ENCODE measurements around the gene KPTN.
A peak's percentile ranks its signal among the peaks of the same experiment; 100 is the strongest.

The KPTN gene

DNA sequence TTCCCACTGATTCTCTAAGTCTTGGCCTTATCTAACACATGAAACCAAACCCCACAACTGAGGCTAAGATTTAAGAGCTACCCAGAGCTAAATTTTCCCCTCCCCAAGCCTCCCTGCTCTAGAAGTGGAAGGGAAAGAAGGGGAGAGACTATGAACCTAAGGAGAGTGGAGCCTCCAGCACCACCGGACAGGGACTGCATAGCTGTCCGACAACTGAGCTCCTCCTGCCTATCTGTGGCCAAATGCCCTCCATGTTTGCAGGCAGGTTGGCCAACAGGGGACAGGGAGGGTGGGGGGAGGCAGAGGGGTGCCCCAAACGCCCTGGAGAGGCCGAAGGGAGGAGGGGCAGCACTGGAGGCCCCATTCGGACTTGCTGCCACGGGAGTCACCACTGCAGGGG is 36.8 kb upstream of the KPTN start:
- H3K36me3 ChIP-seq (ENCODE audit: insufficient read depth, low read length), result no peaks in the 10 kb centered on the region
- no peak overlapping the region for H3K9ac ChIP-seq (ENCODE audit: low read depth, low read length, poor library complexity, severe bottlenecking)
- H3K4me3 ChIP-seq (ENCODE audit: low read length, poor library complexity, severe bottlenecking), result no peak overlapping the region
- no peak overlapping the region for H3K4me2 ChIP-seq (ENCODE audit: low read depth, low read length, poor library complexity, severe bottlenecking)
- no peaks in the 10 kb centered on the region for H3K9me3 ChIP-seq (ENCODE audit: insufficient read depth, low read depth, low read length)
- H4K20me1 ChIP-seq (ENCODE audit: insufficient read depth, low read length, poor library complexity, severe bottlenecking), result no peaks in the 10 kb centered on the region
- no peaks in the 10 kb centered on the region for H3F3A ChIP-seq (ENCODE audit: low read depth)
- peaks cover 52% of the 10 kb centered on the region for H3K4me1 ChIP-seq (ENCODE audit: insufficient read depth, low read length, poor library complexity, severe bottlenecking)
- no peak overlapping the region for H2AFZ ChIP-seq (ENCODE audit: low read length)
- no peaks in the 10 kb centered on the region for H3K27me3 ChIP-seq (ENCODE audit: insufficient read depth, low read length, poor library complexity, severe bottlenecking)
- TF ChIP-seq, protein P1, sequence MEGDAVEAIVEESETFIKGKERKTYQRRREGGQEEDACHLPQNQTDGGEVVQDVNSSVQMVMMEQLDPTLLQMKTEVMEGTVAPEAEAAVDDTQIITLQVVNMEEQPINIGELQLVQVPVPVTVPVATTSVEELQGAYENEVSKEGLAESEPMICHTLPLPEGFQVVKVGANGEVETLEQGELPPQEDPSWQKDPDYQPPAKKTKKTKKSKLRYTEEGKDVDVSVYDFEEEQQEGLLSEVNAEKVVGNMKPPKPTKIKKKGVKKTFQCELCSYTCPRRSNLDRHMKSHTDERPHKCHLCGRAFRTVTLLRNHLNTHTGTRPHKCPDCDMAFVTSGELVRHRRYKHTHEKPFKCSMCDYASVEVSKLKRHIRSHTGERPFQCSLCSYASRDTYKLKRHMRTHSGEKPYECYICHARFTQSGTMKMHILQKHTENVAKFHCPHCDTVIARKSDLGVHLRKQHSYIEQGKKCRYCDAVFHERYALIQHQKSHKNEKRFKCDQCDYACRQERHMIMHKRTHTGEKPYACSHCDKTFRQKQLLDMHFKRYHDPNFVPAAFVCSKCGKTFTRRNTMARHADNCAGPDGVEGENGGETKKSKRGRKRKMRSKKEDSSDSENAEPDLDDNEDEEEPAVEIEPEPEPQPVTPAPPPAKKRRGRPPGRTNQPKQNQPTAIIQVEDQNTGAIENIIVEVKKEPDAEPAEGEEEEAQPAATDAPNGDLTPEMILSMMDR (conservative IDR thresholded peaks at IDR 0.05; ENCODE audit: low read length), result no peak
- no peak for TF ChIP-seq EZH2phosphoT487 (IDR thresholded peaks at IDR 0.05; ENCODE audit: borderline replicate concordance)
- H3K79me2 ChIP-seq (ENCODE audit: insufficient read depth, low read length), result no peaks in the 10 kb centered on the region
- H3K9me2 ChIP-seq (replicated peaks; ENCODE audit: low read depth, low read length), result no peaks in the 10 kb centered on the region

DNA sequence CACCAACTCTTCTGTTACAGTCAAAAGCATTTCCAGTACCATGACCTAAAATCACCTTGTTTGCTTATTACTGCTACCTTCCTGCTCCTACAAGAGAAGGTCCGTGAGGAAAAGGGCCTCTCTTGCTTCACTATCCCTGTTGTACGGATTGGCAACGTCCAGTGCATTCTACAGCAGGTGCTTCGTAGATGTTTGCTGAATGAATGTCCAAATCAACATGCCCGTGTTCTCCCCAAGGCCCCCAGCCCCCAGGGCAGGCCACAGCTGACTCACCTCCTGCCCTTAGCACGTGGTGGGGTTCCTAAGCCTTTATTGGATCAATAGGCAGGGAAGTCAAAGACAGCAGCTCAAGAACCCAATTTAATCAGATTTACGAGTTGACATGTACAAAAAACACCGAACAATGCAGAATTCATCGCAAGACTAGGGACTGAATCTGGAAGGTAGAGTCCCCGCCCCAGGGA is 36.4 kb upstream of the KPTN start:
- TF ChIP-seq, protein P1 (conservative IDR thresholded peaks at IDR 0.05; ENCODE audit: low read length), result no peak
- no peak for TF ChIP-seq EZH2phosphoT487 (IDR thresholded peaks at IDR 0.05; ENCODE audit: borderline replicate concordance)
- no peaks in the 10 kb centered on the region for H3K9me3 ChIP-seq (ENCODE audit: insufficient read depth, low read depth, low read length)
- H3K9ac ChIP-seq (ENCODE audit: low read depth, low read length, poor library complexity, severe bottlenecking), result no peak overlapping the region
- H3K36me3 ChIP-seq (ENCODE audit: insufficient read depth, low read length), result no peaks in the 10 kb centered on the region
- no peak overlapping the region for H3K4me2 ChIP-seq (ENCODE audit: low read depth, low read length, poor library complexity, severe bottlenecking)
- no peaks in the 10 kb centered on the region for H3K27me3 ChIP-seq (ENCODE audit: insufficient read depth, low read length, poor library complexity, severe bottlenecking)
- no peaks in the 10 kb centered on the region for H3K9me2 ChIP-seq (replicated peaks; ENCODE audit: low read depth, low read length)
- H4K20me1 ChIP-seq (ENCODE audit: insufficient read depth, low read length, poor library complexity, severe bottlenecking), result no peaks in the 10 kb centered on the region
- peaks cover 57% of the 10 kb centered on the region for H3K4me1 ChIP-seq (ENCODE audit: insufficient read depth, low read length, poor library complexity, severe bottlenecking)
- no peaks in the 10 kb centered on the region for H3F3A ChIP-seq (ENCODE audit: low read depth)
- H3K4me3 ChIP-seq (ENCODE audit: low read length, poor library complexity, severe bottlenecking), result no peak overlapping the region
- no peak overlapping the region for H2AFZ ChIP-seq (ENCODE audit: low read length)
- H3K79me2 ChIP-seq (ENCODE audit: insufficient read depth, low read length), result no peaks in the 10 kb centered on the region

DNA sequence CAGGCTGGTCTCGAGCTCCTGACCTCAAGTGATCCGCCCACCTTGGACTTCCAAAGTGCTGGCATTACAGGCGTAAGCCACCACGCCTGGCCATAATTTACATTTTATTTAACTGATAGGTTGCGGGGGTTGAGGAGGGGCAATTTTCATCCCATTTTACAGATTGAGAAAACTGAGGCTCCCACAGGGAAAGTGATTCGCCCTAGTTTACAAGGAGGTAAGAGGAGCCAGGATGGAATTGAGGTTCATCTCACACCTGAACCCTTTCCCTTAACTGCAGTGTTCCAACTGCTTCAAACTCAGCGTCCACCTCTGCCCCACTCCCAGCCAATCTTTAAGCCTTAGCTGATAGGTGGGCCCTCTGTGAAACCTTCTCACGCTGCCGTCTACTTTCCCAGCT is 34.8 kb upstream of the KPTN start:
- peaks cover 57% of the 10 kb centered on the region for H3K4me1 ChIP-seq (ENCODE audit: insufficient read depth, low read length, poor library complexity, severe bottlenecking)
- H3F3A ChIP-seq (ENCODE audit: low read depth), result no peaks in the 10 kb centered on the region
- peaks cover 10% of the 10 kb centered on the region for H3K79me2 ChIP-seq (ENCODE audit: insufficient read depth, low read length)
- peaks cover 8% of the 10 kb centered on the region for H4K20me1 ChIP-seq (ENCODE audit: insufficient read depth, low read length, poor library complexity, severe bottlenecking)
- no peak overlapping the region for H3K4me3 ChIP-seq (ENCODE audit: low read length, poor library complexity, severe bottlenecking)
- peak overlapping the region; percentile 45 for H3K9ac ChIP-seq (ENCODE audit: low read depth, low read length, poor library complexity, severe bottlenecking)
- no peak overlapping the region for H2AFZ ChIP-seq (ENCODE audit: low read length)
- H3K36me3 ChIP-seq (ENCODE audit: insufficient read depth, low read length), result no peaks in the 10 kb centered on the region
- no peaks in the 10 kb centered on the region for H3K27me3 ChIP-seq (ENCODE audit: insufficient read depth, low read length, poor library complexity, severe bottlenecking)
- no peaks in the 10 kb centered on the region for H3K9me2 ChIP-seq (replicated peaks; ENCODE audit: low read depth, low read length)
- no peak for TF ChIP-seq EZH2phosphoT487 (IDR thresholded peaks at IDR 0.05; ENCODE audit: borderline replicate concordance)
- TF ChIP-seq, protein P1 (conservative IDR thresholded peaks at IDR 0.05; ENCODE audit: low read length), result no peak
- H3K9me3 ChIP-seq (ENCODE audit: insufficient read depth, low read depth, low read length), result no peaks in the 10 kb centered on the region
- peak overlapping the region; percentile 56 for H3K4me2 ChIP-seq (ENCODE audit: low read depth, low read length, poor library complexity, severe bottlenecking)
